Measurements from ENCODE around the gene ODF4.
A peak's percentile ranks its signal among the peaks of the same experiment; 100 is the strongest.

ODF4 gene

DNA sequence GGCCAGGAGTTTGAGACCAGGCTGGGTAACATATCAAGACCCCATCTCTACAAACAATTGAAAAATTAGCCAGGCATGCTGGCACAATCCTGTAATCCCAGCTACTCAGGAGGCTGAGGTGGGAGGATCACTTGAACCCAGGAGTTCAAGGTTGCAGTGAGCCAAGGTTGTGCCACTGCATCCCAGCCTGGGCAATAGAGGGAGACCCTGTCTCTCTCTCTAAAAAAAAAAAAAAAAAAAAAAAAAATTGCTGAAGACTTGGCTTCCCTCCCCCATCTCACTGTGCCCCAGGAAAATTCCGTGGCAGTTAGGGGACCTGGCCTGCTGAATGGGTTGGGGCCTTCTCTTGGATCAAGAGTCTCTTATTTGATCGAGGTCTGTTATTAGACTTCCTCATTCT is at the start of gene ODF4:
Gene ODF4 (plus strand): TSS at position 301 of the 400 bp plus-strand sequence. CDS start 212 bp downstream, outside the sequence.
- DNase-seq, result no peak

GRCh38 chr17:8290043-8290442 is 49.6 kb upstream of the ODF4 start:
- no peak for DNase-seq

- DNase-seq, result no peak
Measured at GRCh38 chr17:8292639-8293395, 46.8 kb upstream of the ODF4 start.

DNA sequence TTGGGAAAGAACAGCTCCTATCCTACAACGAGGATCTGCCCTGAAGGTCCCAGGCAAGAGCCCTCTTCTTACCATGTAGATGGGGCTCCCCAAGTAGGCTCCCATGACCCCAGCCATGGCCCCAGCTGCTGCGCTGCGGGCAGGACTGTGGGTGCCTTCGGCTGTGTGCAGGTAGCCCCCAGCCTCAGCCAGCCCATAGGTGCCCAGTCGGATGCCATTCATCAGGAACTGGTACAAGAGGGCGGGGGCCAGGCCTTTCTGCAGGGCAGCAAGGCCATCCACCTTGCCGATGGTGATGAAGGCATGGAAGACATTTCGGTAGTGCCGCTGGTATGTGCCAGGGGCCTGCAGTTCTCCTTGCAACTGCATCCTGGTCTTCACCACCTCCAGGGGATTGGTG is 45.3 kb upstream of the ODF4 start:
- DNase-seq, result no peak

- DNase-seq, result no peak
Measured at GRCh38 chr17:8294814-8295316, 44.8 kb upstream of the ODF4 start.

- no peak for DNase-seq
Measured at GRCh38 chr17:8300226-8300625, 39.4 kb upstream of the ODF4 start.

- peak; percentile 74 for DNase-seq
Measured at GRCh38 chr17:8300627-8301242, 38.9 kb upstream of the ODF4 start.

DNA sequence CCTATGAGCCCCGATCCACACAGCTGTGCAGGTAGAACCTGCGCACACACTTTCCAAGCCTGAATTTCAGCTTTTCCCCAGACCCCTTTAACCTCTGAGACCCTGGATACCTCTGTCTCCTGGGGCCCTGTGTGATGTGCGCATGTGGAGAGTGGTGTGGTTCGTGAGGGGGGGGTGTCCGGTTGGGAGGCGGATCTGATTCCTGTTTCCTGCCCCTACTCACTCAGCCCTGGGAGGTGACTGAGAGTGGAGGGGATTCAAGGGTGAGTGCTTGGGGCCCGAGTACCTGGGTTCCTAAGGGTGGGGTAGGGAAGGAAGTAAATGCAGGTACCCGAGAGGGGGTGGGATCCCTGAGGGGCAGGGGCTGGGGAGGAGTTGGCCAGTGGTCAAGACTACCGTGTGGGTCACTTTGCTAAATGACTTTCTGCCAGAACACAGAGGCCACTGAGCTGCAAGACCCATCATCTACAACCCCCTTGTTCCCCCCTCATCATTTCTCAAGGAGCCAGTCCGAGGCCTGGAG is 29.0 kb upstream of the ODF4 start:
- DNase-seq, result no peak

DNA sequence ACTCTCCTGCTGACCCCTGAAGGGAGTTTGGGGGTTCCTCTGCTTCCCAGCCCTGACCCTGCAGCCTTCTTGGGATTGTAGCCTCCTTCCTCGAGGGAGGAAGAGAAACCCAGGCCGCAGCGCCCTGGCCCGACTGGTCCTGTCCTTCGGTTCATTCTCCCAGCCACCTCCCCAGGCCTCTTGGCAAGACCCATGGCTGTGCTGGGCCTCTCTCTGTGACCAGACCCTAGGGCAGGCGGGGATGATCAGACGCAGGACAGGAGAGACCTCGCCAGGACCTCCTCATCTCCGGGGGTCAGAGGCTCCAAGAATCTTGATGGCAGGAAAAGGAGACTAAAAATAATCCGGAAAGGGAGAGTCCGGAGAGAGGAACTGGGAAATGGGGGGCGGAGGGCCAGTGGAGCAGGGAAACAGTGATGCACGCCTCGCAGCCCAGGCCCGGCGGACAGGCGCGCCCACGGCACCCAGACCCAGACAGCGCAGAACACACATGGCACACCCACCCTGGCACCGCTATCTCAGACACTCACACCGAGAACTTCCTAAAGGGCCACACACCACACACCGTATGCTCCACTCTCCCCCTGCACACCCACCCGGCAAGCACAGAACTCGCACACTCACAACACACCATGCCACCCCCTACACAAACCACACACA is 28.4 kb upstream of the ODF4 start:
- DNase-seq, result no peak

DNA sequence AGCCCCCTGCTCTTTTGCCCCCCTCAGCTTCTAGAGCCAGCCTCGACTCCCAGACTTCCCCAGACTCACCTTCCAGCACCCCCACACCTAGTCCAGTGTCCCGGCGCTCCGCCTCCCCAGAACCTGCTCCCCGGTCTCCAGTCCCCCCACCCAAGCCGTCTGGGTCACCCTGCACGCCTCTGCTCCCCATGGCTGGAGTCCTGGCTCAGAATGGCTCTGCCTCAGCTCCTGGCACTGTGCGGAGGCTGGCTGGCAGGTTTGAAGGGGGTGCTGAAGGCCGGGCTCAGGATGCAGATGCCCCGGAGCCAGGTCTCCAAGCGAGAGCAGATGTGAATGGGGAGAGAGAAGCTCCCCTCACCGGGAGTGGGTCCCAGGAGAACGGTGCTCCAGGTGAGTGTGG is 27.4 kb upstream of the ODF4 start:
- DNase-seq, result no peak

DNA sequence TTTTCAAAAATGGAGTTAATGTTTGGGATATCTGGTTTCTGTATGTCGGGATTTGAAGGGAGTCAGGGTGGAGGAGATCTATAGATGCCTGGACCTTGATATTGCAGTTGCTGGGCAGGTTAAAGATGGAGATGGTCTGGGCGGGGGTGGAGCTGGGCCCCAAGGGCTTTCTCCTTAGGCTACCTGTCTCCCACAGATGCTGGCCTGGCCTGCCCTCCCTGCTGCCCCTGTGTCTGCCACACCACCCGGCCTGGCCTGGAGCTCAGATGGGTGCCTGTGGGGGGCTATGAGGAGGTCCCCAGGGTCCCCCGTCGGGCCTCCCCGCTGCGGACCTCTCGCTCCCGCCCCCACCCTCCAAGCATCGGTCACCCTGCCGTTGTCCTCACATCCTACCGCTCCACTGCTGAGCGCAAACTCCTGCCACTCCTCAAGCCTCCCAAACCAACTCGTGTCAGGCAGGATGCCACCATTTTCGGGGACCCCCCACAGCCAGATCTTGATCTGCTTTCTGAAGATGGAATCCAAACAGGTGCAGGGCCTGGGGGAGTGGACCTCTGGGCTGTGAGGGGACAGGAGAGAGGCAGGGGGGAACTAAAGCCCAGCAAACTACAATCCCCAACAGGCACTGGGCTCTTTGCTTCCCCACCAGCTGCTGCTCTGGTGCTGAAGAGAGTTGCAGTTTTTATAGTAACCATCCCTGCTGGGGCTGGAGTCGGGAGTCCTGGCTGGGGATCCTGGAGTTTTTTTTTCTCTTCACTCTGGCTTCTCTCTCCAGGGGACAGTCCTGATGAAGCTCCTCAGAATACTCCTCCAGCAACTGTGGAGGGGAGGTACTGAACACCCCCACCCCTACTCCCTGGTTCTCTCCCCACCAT is 26.7 kb upstream of the ODF4 start:
- DNase-seq, result no peak

DNA sequence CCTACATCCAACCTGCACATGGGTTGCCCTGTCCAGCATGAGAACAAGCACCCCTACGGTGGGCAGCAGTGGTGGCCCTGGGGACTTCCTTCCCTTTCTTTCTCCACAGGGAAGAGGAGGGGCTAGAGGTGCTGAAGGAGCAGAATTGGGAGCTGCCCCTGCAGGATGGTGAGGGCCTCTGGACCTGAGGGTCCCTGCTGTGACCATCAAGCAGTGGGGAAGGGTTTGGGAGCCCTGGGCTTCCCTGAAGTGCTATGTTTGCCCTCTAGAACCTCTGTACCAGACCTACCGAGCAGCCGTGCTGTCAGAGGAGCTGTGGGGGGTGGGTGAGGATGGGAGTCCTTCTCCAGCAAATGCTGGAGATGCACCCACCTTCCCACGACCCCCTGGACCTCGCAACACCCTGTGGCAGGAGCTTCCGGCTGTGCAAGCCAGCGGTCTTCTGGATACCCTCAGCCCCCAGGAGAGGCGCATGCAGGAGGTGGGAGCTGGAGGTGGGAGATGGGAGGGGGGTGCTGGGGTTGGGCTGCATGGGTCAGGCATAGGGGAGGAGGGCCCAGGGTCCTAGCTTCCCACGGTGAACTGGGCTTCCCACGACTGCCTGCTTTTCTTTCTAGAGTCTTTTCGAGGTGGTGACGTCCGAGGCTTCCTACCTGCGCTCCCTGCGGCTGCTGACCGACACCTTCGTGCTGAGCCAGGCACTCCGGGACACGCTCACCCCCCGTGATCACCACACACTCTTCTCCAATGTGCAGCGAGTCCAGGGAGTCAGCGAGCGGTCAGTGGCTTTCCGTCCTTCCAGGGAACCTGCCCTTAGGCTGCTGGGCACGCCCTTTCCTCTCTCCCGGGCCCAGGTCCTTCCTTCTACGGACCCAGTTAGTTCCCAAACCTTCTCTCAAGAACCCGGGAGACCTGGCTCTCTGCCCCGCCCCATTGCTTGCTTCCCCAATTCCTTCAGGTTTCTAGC is 24.6 kb upstream of the ODF4 start:
- DNase-seq, result no peak

DNA sequence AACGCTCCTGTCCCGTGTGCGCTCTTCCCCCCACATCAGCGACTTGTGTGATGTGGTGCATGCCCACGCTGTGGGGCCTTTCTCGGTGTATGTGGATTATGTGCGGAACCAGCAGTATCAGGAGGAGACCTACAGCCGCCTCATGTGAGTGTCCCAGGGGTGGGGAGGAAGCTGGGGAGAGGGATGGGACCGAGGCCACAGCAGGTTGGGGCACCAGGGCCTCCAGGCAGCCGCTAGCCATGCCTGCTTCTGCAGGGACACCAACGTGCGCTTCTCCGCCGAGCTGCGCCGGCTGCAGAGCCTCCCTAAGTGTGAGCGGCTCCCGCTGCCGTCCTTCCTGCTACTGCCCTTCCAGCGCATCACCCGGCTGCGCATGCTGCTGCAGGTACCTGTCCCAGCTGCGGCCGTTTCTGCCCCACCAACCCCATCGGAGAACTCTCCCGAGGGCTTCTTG is 23.8 kb upstream of the ODF4 start:
- DNase-seq, result no peak

GRCh38 chr17:8318010-8318935 is 21.4 kb upstream of the ODF4 start:
- DNase-seq, result no peak

DNA sequence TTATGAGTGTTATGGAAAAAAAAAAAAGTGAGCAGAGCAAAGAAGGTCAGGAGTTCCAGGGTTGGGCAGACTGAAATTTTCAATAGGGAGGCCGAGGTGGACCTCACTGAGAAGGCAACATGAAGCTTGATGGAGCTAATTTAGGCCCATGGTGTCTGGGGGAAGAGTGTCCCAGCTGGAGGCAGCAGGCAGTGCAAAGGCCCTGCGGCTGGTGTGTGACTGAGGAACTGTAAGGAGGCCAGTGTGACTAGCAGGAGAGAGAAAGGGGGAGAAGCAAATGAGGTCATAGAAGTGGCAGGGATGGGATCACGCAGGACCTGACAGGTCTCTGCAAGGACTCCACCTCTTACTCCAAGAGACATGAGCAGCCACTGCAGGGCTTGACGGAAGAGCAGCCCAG is 19.4 kb upstream of the ODF4 start:
- DNase-seq, result no peak

- no peak for DNase-seq
Measured at GRCh38 chr17:8320990-8321389, 18.6 kb upstream of the ODF4 start.

DNA sequence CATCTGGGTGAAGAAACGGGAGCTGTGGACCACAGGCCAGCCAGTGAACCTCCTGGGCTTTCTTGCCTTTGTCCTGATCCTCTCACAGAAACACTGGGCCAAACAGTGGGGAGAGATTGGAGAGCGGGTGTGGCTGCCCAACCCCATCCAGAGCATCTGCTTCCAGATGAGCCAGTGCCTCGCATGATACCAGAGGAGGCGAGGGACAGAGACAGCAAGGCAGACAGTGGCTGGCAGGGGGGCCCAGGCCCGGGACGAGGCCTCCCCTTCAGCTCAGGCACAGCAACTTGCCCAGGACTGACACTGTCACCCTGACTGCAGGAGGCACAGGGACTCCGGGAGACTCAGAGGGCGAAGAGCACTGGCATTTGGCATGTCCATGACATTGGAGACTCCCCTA is 17.6 kb upstream of the ODF4 start:
- no peak for DNase-seq

GRCh38 chr17:8324132-8324531 is 15.5 kb upstream of the ODF4 start:
- no peak for DNase-seq

- DNase-seq, result no peak
Measured at GRCh38 chr17:8324923-8325322, 14.7 kb upstream of the ODF4 start.

Data from NCI-H1105 (cell line).